Measurements from ENCODE around the gene ANKRD37.

ANKRD37 gene

DNA sequence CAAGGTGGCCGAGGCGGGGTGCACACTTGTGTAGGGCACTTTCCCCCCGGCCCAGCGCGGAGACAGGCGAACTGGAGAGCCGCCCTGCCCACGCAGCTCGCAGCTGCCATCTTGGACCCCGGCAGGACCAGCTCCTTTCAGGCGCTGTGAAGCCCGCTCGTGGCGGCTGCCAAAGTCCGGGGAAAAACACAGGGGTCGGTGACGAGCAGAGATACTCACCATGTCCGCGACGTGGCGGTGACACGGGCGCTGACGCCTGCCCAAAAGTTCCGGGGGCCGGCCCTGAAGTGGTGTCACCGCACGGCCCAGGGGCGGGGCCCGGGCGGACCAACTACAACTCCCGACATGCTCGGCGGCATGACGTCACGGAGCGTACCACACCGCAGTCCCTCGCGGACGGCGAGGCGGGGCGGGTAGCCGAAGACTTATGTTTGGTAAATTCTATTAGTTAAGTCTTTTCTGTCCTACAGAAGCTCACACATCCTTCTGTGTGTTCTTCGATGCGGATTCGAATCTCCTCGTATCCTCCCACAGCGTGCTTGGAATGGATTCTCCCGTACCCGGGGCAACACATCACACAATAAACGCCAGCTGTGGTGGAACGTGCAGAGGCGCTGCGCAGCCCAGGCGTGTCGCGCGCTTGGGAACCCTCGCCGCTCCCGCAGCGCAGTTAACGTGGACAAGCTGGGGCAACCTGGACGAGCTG, 29.2 kb downstream of the ANKRD37 start, which contains the start of gene UFSP2:
Gene UFSP2 (minus strand): TSS at position 318 of the 706 bp plus-strand sequence. CDS start 96 bp downstream, at position 222.
- peak; percentile 66 for DNase-seq

DNA sequence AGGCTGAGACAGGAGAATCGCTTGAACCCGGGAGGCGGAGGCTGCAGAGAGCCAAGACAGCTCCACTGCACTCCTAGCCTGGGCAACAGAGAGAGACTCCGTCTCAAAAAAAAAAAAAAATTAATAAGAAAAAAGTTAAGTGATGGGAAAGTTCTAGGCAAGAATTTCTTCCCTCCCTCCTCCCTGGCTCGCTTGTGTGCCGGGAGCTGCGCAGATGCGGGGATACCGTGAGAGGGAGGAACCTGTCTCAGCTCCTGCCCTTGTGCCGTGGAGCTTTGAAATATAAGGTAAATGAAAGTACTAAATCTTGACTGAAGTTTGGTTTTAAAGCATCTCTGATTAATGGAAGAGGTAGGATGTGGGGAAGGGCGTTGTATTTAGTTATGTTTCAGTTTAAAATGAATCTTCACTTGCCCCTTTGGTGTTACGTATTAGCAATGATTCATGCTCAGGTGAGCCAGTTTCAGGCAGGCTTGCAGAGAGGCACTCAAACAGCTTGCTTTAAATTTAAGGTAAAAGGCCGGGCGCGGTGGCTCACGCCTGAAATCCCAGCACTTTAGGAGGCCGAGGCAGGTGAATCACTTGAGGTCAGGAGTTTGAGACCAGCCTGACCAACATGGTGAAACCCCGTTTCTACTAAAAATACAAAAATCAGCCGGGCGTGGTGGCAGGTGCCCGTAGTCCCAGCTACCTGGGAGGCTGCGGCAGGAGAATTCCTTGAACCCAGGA, 30.5 kb downstream of the ANKRD37 start:
- no peak for DNase-seq

DNA sequence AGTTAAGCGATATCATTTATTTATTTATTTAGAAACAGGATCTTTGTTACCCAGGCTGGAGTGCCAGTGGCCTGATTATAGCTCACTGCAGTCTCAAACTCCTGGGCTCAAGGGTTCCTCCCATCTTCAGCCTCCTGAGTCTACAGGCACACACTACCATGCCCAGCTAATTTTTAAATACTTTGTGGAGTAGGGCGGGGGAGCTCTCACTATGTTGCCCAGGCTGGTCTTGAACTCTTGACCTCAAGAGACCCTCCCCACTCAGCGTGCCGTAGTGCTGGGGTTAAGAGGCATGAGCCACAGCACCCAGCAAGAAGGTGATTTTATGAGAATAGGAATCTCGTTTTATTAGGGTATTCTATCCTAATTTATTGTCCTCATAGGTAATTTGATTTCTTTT, 33.0 kb downstream of the ANKRD37 start:
- DNase-seq: no peak

DNA sequence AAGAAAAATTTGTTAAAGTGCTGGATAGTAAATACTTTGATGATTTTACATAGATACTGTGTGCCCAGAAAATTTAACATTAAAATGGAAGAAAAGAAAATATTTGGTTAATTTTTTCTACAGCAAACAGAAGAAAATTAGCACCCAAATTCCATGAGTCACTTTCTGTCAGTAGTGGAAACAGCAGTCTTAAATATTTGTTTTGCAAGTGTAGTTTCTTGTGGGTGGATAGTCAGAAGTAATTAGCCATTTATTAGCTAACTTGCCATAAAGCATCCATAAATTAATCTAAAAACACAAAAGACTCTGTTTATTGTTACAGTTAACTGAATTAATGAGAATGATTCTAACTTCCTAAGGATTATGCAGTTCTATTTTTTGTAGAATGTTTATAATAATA, 38.8 kb downstream of the ANKRD37 start:
- DNase-seq: no peak

DNA sequence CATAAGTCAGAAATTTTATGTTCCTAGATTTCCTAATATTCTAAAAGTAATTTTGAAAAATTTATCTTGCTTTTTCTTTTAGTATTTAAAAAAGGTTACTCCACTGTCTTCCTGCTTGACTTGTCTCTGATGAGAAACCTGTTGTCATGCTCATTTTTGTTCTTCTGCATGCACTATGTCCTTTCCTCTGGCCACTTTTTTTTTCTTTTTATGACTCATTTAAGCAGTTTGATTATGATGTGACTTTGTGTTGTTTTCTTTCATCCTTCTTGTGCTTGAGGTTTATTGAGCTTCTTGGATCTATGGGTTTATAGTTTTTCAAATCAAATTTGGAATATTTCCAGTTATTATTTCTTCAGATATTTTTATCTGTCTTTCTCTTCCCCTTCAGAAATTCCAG, 41.2 kb downstream of the ANKRD37 start:
- DNase-seq: no peak

DNA sequence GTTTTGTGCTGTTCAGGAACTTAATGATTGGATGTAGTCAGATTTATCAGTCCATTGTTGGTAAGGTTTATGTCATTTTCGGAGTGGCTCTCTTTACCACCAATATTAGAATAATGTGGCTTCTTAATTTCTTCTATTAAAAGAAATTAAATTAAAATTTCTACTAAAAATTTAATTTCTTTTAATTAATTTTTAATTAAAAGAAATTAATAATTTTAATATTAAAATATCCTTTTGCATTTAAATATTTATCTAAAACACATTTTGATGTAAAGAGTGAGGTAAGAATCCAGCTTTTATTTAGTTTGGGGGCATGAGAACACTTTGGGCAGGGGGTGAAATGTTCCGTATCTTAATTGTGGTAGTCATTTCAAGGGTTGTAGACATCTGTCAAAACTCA, 44.8 kb downstream of the ANKRD37 start:
- DNase-seq: no peak

DNA sequence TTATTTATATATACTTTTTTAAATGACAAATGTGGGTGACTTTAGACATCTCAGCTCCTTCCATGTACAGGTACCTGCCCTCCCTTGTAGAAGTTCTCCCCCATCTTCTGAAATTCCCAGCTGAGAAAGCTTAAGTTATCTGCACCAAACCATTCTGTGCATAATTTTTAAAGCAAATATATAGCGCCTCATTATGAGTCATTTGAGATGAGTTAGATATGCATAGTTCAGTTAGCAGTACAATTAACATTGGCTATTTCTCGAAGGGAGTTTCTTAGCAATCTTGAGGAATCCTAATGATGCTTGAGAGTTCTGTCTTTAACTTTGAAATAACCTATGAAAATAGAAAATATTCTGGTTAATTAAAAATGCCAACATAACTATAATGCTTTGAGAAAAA, 48.6 kb downstream of the ANKRD37 start:
- DNase-seq: no peak
